Astrocyte (in vitro differentiated cells and primary cell): ENCODE results near the gene MYO1C. TPM values are rescaled to one million over a fixed set of nuclear protein-coding genes. Genes with fewer than 3 reads are reported as not detected.

ENCODE experiments used
- DNase-seq: peaks from one replicate; pipeline ENCODE4 v3.0.0-alpha.2; 2010; ENCODE audit warnings: low read depth
- FAIRE-seq: peaks from 2 replicates; lab custom pipeline; 2011; peaks lifted over from hg19 to GRCh38; lab: Jason Lieb, UNC
- H2AFZ ChIP-seq: 2 replicates; pipeline ENCODE4 v1.6.0; 2012; ENCODE audit warnings: low read depth, low read length, inconsistent platforms
- H3K27ac ChIP-seq: 2 replicates; pipeline ENCODE4 v1.5.1; 2011; ENCODE audit warnings: low read depth, low read length, inconsistent platforms
- H3K27me3 ChIP-seq: 2 replicates; pipeline ENCODE4 v1.6.0; 2011; ENCODE audit warnings: low read length, inconsistent platforms; ENCODE audit not compliant: insufficient read depth
- H3K36me3 ChIP-seq: 2 replicates; pipeline ENCODE4 v1.5.1; 2011; ENCODE audit warnings: low read length, inconsistent platforms; ENCODE audit not compliant: insufficient read depth
- H3K4me1 ChIP-seq: 2 replicates; pipeline ENCODE4 v1.5.1; 2011; ENCODE audit warnings: low read length, inconsistent platforms; ENCODE audit not compliant: insufficient read depth
- H3K4me2 ChIP-seq: 2 replicates; pipeline ENCODE4 v1.6.0; 2012; ENCODE audit warnings: low read length, inconsistent platforms
- H3K4me3 ChIP-seq: 2 replicates; pipeline ENCODE4 v1.5.1; 2011; ENCODE audit warnings: low read depth, mild to moderate bottlenecking, low read length, inconsistent platforms; ENCODE audit not compliant: insufficient read depth
- H3K79me2 ChIP-seq: 2 replicates; pipeline ENCODE4 v1.6.0; 2012; ENCODE audit warnings: mild to moderate bottlenecking, low read length, inconsistent platforms; ENCODE audit not compliant: insufficient read depth
- H3K9ac ChIP-seq: 2 replicates; pipeline ENCODE4 v1.6.0; 2012; ENCODE audit warnings: mild to moderate bottlenecking, low read length, inconsistent platforms
- H3K9me3 ChIP-seq: 2 replicates; pipeline ENCODE4 v1.5.1; 2012; ENCODE audit warnings: low read depth, mild to moderate bottlenecking, low read length, inconsistent platforms; ENCODE audit not compliant: insufficient read depth
- H4K20me1 ChIP-seq: 2 replicates; pipeline ENCODE4 v1.6.0; 2012; ENCODE audit warnings: low read length, inconsistent platforms; ENCODE audit not compliant: insufficient read depth
- H3K27ac Mint-ChIP-seq: one replicate; pipeline ENCODE4 v1.8.0; 2021; ENCODE audit warnings: mild to moderate bottlenecking, mixed read lengths; ENCODE audit not compliant: unreplicated experiment
- H3K27me3 Mint-ChIP-seq: one replicate; pipeline ENCODE4 v1.8.0; 2021; ENCODE audit warnings: low read depth, mixed read lengths; ENCODE audit not compliant: unreplicated experiment
- H3K36me3 Mint-ChIP-seq: one replicate; pipeline ENCODE4 v1.8.0; 2021; ENCODE audit warnings: low read depth, mixed read lengths; ENCODE audit not compliant: unreplicated experiment
- H3K4me1 Mint-ChIP-seq: one replicate; pipeline ENCODE4 v1.8.0; 2021; ENCODE audit warnings: low read depth, mixed read lengths; ENCODE audit not compliant: unreplicated experiment
- H3K4me3 Mint-ChIP-seq: one replicate; pipeline ENCODE4 v1.8.0; 2021; ENCODE audit warnings: mild to moderate bottlenecking, moderate library complexity, mixed read lengths; ENCODE audit not compliant: unreplicated experiment
- H3K9me3 Mint-ChIP-seq: one replicate; pipeline ENCODE4 v1.8.0; 2021; ENCODE audit warnings: mild to moderate bottlenecking, mixed read lengths; ENCODE audit not compliant: unreplicated experiment
- CTCF ChIP-seq: IDR thresholded peaks from 2 replicates; pipeline ENCODE4 v1.5.1; 2011; ENCODE audit warnings: low read depth, mild to moderate bottlenecking, inconsistent platforms, low read length, moderate library complexity; ENCODE audit not compliant: insufficient read depth
- EZH2 ChIP-seq: IDR thresholded peaks from 2 replicates; pipeline ENCODE4 v1.6.1; 2012; ENCODE audit warnings: mild to moderate bottlenecking, low read length, inconsistent platforms; ENCODE audit not compliant: insufficient read depth
- total RNA-seq: library from RNA; stranded (reverse); gene quantifications from 2 replicates; pipeline ENCODE4 v1.2.1, GENCODE V29; 2021

MYO1C gene
- total RNA-seq, 1 donor from 2014 or later: 132 TPM

GRCh38 chr17:1490643-1491442 lies 1.6 kb downstream of the MYO1C start:
- Histone ChIP-seq H3K79me2 (peaks cover 25% of the 10 kb centered on the region), H4K20me1 (peaks cover 3% of the 10 kb centered on the region), H3K4me1 (peaks cover 33% of the 10 kb centered on the region), H3K27ac (peak overlapping the region; percentile 58), H3K4me3 (peak overlapping the region; percentile 81), H3K4me2 (peak overlapping the region; percentile 100), H2AFZ (peak overlapping the region; percentile 71), H3K9me3 (no peaks in the 10 kb centered on the region), H3K27me3 (no peaks in the 10 kb centered on the region), H3K9ac (peak overlapping the region; percentile 89), H3K36me3 (no peaks in the 10 kb centered on the region)
- Mint-ChIP-seq H3K9me3 (no peaks in the 10 kb centered on the region), H3K4me3 (peak overlapping the region; percentile 91), H3K36me3 (peaks cover 3% of the 10 kb centered on the region), H3K27me3 (no peaks in the 10 kb centered on the region), H3K27ac (peak overlapping the region; percentile 92), H3K4me1 (peaks cover 8% of the 10 kb centered on the region)
- FAIRE-seq: no peak
- TF ChIP-seq CTCF (no peak), EZH2 (no peak)
- DNase-seq: no peak

- FAIRE-seq: no peak
- H3K4me2 ChIP-seq: peak overlapping the region; percentile 80
- H3K4me1 Mint-ChIP-seq: peaks cover 15% of the 10 kb centered on the region
- H3K27ac Mint-ChIP-seq: peak overlapping the region; percentile 96
- no peaks in the 10 kb centered on the region for H3K36me3 Mint-ChIP-seq
- H3K79me2 ChIP-seq: peaks cover 35% of the 10 kb centered on the region
- peak overlapping the region; percentile 64 for H3K4me3 Mint-ChIP-seq
- peak overlapping the region; percentile 60 for H3K9ac ChIP-seq
- peaks cover 37% of the 10 kb centered on the region for H3K4me1 ChIP-seq
- H4K20me1 ChIP-seq: peaks cover 10% of the 10 kb centered on the region
- DNase-seq: no peak
- H3K27me3 Mint-ChIP-seq: no peaks in the 10 kb centered on the region
- TF ChIP-seq CTCF (no peak), EZH2 (no peak)
- no peaks in the 10 kb centered on the region for H3K36me3 ChIP-seq
- H3K9me3 ChIP-seq: no peaks in the 10 kb centered on the region
- H3K27me3 ChIP-seq: no peaks in the 10 kb centered on the region
- no peak overlapping the region for H2AFZ ChIP-seq
- no peaks in the 10 kb centered on the region for H3K9me3 Mint-ChIP-seq
- peak overlapping the region; percentile 21 for H3K4me3 ChIP-seq
- H3K27ac ChIP-seq: peak overlapping the region; percentile 67
Measured at GRCh38 chr17:1488826-1489270, 3.6 kb downstream of the MYO1C start.
